ENCODE measurements around the gene SOHLH2. TPM values are rescaled to one million over a fixed set of nuclear protein-coding genes. Genes with fewer than 3 reads are reported as not detected.

The SOHLH2 gene
- total RNA-seq, 2 donors from 2014 or later = 0.22 TPM; not detected in 1

DNA sequence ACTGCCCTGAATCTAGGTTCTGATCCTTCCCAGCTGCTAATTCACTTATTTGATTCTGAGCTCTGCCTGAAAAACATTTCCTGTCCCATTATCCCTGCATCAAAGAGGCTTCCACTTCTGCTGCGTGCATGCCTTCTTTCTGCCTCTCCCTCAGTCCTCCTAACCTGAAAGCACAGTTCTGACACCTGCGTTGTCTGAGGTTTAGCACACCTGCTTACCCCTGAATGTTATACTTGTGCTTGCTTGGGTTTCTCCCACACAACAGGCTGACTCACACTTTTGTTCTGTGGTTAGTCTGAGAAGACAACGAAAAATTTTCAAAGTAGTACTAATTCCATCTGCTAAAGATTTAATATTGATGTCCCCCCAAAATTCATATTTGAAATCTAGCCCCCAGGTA, 3.1 kb upstream of the SOHLH2 start:
- H3K4me1 Mint-ChIP-seq = no peaks in the 10 kb centered on the region
- H3K9me3 Mint-ChIP-seq = peaks cover 6% of the 10 kb centered on the region
- H3K36me3 Mint-ChIP-seq (ENCODE audit: low read depth) = no peaks in the 10 kb centered on the region
- no peak overlapping the region for H3K27ac Mint-ChIP-seq
- no peak for ATAC-seq (replicated peaks)
- H3K4me3 Mint-ChIP-seq = no peak overlapping the region
- H3K27me3 Mint-ChIP-seq = no peaks in the 10 kb centered on the region

DNA sequence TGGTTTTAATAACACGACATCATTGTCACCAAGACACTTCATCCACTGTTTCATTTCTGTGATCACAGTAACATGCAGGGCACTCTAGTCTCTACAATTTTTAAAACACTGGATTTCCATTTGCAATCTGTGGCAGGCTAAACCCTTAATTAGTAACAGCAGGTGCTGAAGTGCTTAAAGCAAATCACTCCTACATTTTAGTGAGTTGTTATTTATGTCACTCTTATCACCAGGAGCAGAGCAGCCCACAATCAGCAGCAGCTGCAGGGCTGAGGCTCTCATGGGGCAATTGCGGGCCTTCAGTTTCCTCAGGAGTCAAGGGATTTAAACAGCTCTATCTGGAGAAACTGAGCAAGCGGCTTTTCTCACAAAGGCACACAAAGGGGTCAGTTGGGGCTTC, 1.6 kb downstream of the SOHLH2 start:
- Mint-ChIP-seq H3K36me3 (ENCODE audit: low read depth) (no peaks in the 10 kb centered on the region), H3K27me3 (peaks cover 6% of the 10 kb centered on the region), H3K4me1 (no peaks in the 10 kb centered on the region), H3K9me3 (peaks cover 5% of the 10 kb centered on the region), H3K27ac (no peak overlapping the region), H3K4me3 (no peak overlapping the region)
- no peak for ATAC-seq (replicated peaks)

DNA sequence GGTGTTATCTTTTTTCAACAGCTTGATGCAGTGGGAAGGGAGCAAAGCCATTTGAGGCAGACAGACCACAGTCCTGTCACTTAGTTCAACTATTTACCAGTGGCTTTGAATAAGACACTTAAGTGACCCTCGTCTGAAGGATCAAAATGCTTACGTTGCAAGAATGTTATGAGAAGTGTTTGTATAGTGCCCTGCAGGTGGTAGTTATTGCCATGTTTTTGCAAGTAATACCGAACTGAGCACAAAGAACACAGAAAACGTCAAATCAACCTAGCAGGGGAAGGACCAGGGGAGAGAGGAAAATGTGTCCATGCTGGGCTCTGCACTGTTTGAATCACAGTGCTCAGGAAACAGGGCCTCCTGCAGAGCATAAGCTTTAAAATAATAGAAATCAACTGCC, 2.8 kb downstream of the SOHLH2 start:
- no peaks in the 10 kb centered on the region for H3K4me1 Mint-ChIP-seq
- H3K9me3 Mint-ChIP-seq = no peaks in the 10 kb centered on the region
- no peak overlapping the region for H3K27ac Mint-ChIP-seq
- H3K36me3 Mint-ChIP-seq (ENCODE audit: low read depth) = no peaks in the 10 kb centered on the region
- ATAC-seq (replicated peaks) = no peak
- H3K27me3 Mint-ChIP-seq = peaks cover 6% of the 10 kb centered on the region
- H3K4me3 Mint-ChIP-seq = no peak overlapping the region

DNA sequence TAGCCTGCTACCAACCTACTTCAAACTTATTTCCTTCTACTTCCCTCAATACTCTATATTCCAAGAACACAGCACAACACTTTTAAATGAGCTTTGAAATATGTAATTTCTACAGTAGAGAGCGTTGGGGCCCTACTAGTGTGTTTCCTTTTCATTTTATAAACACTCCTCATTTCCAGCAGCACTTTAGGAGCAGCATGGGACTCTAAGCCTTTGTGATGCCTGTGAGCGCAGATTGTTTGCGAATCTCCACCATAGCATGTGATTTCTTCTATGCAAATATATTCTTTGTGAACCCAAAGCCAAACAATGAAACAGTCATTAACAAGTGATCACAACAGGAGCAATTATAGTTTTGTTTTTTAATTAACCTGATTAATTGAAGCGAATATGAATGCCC, 3.6 kb downstream of the SOHLH2 start:
- no peak overlapping the region for H3K27ac Mint-ChIP-seq
- H3K4me3 Mint-ChIP-seq = no peak overlapping the region

DNA sequence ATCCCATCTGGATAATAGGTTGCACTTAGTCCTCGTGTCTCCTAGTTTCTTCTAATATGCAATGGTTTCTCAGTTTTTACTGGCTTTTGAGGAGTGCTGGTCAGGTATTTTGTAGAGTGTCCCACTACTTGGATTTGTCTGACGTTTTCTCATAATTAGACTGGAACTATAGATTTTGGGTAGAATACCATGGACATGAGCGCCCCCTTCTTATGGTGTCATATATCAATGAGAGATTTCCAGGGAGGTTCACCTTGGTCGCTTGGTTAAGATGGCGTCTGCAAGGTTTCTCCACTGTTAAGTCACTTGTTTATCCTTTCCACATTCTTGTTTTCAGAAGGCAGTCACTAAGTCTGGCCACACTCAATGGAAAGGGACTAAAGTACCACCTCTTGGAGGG, 6.7 kb downstream of the SOHLH2 start:
- peaks cover 6% of the 10 kb centered on the region for H3K27me3 Mint-ChIP-seq
- H3K4me1 Mint-ChIP-seq = no peaks in the 10 kb centered on the region
- H3K36me3 Mint-ChIP-seq (ENCODE audit: low read depth) = no peaks in the 10 kb centered on the region
- H3K4me3 Mint-ChIP-seq = no peak overlapping the region
- no peak overlapping the region for H3K27ac Mint-ChIP-seq
- no peaks in the 10 kb centered on the region for H3K9me3 Mint-ChIP-seq
- no peak for ATAC-seq (replicated peaks)

More for the DNA sequence above, 3.6 kb downstream of the SOHLH2 start:
- no peaks in the 10 kb centered on the region for H3K36me3 Mint-ChIP-seq (ENCODE audit: low read depth)
- H3K9me3 Mint-ChIP-seq = no peaks in the 10 kb centered on the region
- H3K4me1 Mint-ChIP-seq = no peaks in the 10 kb centered on the region
- no peak for ATAC-seq (replicated peaks)
- H3K27me3 Mint-ChIP-seq = peaks cover 6% of the 10 kb centered on the region

DNA sequence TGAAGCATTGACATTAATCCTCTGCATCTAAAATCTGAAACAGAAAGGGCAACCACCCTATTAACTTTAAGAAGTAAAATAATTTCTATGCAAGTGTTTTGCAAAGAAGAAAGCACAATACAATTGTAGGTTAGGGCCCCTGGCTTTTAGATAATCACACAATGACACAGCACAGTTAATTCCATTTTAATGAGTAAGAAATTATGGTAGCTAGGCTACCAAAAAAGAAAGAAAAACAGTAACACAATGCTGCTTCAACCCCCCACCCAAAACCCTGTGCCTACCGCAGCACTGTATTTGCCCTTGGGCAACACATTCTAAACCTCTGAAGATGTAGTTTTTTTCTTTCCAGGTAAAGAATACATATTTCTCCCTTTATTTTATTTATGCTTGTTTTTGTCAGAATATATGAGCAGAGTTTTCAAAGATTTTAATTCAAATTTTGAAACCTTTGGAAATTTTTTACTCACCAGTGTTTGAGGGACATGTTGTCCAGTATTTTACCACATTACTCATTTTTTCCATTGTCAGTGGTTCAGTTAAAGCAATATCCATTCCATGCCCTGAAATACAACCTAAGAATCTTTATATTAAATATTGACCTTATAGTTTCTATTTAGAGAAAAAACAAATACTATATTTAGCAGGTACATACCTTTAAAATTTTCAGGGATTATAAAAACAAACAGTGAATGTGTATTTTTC, 21.1 kb downstream of the SOHLH2 start:
- no peak for ATAC-seq (replicated peaks)
- H3K27me3 Mint-ChIP-seq = no peaks in the 10 kb centered on the region
- no peaks in the 10 kb centered on the region for H3K36me3 Mint-ChIP-seq (ENCODE audit: low read depth)
- no peak overlapping the region for H3K27ac Mint-ChIP-seq
- H3K4me3 Mint-ChIP-seq = no peak overlapping the region
- H3K4me1 Mint-ChIP-seq = no peaks in the 10 kb centered on the region
- no peaks in the 10 kb centered on the region for H3K9me3 Mint-ChIP-seq

DNA sequence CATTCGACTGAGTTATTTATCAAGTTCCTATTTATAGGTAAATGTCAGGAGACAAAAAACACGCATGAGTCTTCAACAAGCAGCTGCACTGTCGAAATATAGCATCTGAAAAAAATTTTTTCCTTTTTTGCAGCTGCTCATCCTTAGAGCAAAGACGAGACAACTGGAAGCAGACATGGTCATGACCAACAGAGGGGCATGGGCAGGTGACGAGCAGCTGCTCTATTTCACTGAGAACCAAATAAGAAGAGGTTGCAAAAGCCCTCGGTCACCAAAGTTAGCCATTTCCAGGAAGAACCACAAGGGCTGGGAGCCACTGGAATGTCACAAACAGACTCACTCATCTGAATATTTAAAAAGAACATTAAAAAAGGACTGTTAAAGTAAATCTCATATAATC, 22.2 kb downstream of the SOHLH2 start:
- no peaks in the 10 kb centered on the region for H3K36me3 Mint-ChIP-seq (ENCODE audit: low read depth)

DNA sequence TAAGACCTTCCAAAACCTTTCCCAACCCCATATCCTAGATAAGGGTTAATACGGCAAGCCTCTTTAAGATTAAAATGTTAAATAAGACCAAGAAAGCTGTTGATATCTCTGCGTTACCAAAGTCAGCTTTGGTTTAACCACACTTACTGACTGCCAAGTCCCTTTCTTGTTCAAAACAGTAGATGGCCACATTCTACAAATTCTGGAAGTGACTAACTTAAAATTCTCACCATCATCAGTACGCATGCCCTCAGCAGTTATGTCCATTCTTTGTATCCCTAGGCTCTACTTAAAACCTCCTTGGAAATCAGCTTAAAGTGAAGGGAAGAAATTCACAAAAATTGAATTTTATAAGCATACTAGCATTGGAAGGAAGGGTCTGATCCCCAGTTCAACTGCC, 23.6 kb downstream of the SOHLH2 start:
- ATAC-seq (replicated peaks) = no peak
- Mint-ChIP-seq H3K4me3 (no peak overlapping the region), H3K9me3 (no peaks in the 10 kb centered on the region), H3K27ac (no peak overlapping the region), H3K36me3 (ENCODE audit: low read depth) (no peaks in the 10 kb centered on the region), H3K27me3 (no peaks in the 10 kb centered on the region), H3K4me1 (no peaks in the 10 kb centered on the region)

More for the DNA sequence above, 22.2 kb downstream of the SOHLH2 start:
- H3K27ac Mint-ChIP-seq = no peak overlapping the region
- no peaks in the 10 kb centered on the region for H3K4me1 Mint-ChIP-seq
- no peaks in the 10 kb centered on the region for H3K27me3 Mint-ChIP-seq
- no peaks in the 10 kb centered on the region for H3K9me3 Mint-ChIP-seq
- ATAC-seq (replicated peaks) = no peak
- H3K4me3 Mint-ChIP-seq = no peak overlapping the region

DNA sequence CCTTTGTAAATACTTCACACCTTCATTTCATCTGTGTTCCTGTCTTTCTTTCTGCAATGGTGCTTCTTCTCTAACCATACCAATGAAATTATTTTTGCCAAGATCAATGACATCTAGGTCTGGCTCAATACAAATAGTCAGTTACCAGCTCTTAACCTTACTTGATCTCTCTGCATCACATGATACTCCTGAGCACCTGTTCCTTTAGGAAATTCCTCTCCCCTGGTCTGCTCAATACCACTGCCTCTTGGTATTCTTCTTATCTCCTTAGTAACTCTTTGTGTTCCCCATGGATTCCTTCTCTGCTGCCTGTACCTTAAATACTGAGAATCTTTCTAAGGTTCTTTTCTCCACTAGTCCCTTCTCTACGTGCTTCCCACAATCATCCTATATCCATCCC, 25.9 kb downstream of the SOHLH2 start:
- Mint-ChIP-seq H3K9me3 (no peaks in the 10 kb centered on the region), H3K4me1 (no peaks in the 10 kb centered on the region), H3K4me3 (no peak overlapping the region), H3K27ac (no peak overlapping the region), H3K36me3 (ENCODE audit: low read depth) (no peaks in the 10 kb centered on the region), H3K27me3 (no peaks in the 10 kb centered on the region)
- no peak for ATAC-seq (replicated peaks)

DNA sequence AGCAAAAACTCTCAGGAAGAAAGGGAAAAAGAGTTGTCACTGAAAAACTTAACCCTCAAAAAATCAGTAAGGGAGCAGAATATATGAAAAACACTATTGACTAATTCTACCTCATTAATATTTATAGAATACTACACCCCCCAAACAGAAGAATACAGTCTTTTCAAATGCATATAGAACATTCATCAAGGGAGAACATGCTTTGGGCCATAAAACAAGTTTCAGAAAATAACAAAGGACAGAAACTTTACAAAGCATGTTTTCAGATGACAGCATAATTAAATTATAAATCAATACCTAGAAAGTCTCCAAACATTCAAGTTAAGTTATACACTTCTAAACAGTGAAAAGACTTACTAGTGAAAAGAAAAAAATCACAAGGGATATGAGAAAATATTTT, 30.5 kb downstream of the SOHLH2 start:
- ATAC-seq (replicated peaks) = no peak
- Mint-ChIP-seq H3K27me3 (peaks cover 3% of the 10 kb centered on the region), H3K27ac (no peak overlapping the region), H3K36me3 (ENCODE audit: low read depth) (no peaks in the 10 kb centered on the region), H3K4me1 (no peaks in the 10 kb centered on the region), H3K9me3 (peaks cover 4% of the 10 kb centered on the region), H3K4me3 (no peak overlapping the region)

DNA sequence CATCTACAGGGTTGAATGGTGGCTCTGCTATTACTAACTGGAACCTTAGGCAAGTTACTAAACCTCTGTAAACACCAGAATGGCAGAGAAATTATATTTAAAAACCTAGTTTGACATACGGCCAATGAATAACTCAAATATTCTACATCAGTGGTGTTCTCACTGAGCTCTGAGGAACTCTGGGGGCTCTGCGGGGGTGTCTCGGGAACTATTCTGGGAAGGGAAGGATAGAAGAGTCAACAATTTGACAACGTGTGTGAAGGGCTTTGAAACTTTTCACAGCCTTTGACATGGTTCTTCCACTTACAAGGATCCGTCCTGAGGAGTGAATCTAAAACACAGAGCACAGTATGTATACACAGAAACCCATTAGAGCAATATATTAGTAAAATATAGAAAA, 38.7 kb downstream of the SOHLH2 start:
- H3K4me3 Mint-ChIP-seq = no peak overlapping the region
- no peaks in the 10 kb centered on the region for H3K36me3 Mint-ChIP-seq (ENCODE audit: low read depth)
- H3K27me3 Mint-ChIP-seq = peaks cover 3% of the 10 kb centered on the region
- H3K27ac Mint-ChIP-seq = no peak overlapping the region
- no peaks in the 10 kb centered on the region for H3K4me1 Mint-ChIP-seq
- no peaks in the 10 kb centered on the region for H3K9me3 Mint-ChIP-seq
- ATAC-seq (replicated peaks) = no peak

DNA sequence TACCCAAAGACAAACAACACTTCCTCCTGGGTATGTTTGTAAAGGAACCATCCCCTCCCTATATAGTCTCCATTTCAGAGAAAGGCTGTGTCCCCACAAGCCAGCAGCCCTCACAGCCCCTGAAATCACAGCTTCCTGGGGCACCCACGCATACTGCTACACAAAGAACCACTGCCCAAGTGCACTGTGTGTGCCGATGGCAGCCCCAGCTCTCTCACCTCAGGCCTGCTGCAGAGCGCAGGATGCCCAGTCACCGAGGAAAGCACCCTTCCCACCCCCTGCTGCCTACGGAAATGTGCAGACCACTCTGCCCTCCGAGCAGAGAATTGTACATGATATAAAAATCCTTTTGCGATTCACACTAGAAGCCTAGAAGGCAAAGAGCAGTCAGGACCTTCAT, 39.4 kb downstream of the SOHLH2 start:
- no peaks in the 10 kb centered on the region for H3K9me3 Mint-ChIP-seq
- H3K4me1 Mint-ChIP-seq = no peaks in the 10 kb centered on the region
- no peak overlapping the region for H3K4me3 Mint-ChIP-seq
- peaks cover 1% of the 10 kb centered on the region for H3K27me3 Mint-ChIP-seq
- H3K27ac Mint-ChIP-seq = no peak overlapping the region
- no peak for ATAC-seq (replicated peaks)
- no peaks in the 10 kb centered on the region for H3K36me3 Mint-ChIP-seq (ENCODE audit: low read depth)

DNA sequence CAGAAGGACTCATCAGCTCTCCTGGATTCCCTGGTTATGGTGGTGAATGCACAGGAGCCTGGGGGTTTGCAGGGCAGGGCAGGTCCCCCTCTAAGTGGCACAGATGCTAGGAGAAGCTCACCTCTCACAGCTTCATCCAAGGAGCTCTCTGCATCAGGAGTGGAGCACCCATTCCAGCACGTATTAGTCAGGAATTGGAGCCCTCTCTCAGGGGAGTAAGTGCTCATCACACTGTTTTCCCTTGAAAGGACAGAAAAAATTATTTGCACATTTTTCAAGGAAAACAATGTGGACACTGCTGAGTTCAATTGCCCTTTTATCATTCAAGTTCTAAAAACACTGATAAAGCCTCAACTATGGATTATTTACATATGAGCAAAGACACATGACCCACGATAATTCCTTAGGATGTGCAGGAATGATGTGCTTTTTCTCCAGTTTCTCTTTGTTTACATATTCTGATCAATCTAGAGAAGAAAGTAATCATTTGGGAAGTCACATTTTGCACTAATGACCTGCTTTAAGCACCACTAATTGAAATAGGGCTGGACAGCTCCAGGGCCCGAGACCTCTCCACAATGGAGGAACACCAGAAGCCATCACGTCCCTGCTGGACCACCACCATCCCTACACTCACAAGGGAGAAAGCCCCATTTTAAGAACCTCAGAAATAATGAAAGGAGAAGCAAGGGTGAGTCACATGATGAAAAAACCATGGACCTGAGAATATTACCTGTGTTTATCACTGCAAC, 40.6 kb downstream of the SOHLH2 start:
- Mint-ChIP-seq H3K27me3 (peaks cover 4% of the 10 kb centered on the region), H3K4me3 (no peak overlapping the region), H3K27ac (no peak overlapping the region), H3K9me3 (no peaks in the 10 kb centered on the region), H3K36me3 (ENCODE audit: low read depth) (no peaks in the 10 kb centered on the region), H3K4me1 (no peaks in the 10 kb centered on the region)
- ATAC-seq (replicated peaks) = no peak

DNA sequence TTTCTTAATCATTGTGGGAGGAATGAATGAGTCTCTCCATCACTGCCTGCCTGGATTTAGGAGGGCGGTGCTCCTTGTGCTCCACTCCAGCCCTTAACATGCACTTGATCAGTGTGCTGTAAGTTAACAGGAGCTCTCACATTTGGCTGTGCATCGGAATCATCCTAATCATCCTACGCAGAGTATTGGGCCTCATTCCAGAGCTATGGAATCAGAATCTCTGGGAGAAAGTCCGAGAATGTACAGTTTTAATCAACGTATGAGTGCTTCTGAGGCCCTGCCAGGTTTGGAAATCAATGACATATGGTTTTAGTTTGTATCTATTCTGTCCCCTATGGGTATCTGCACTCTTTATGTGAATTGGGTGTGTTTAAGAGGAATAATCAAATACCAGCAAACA, 48.3 kb downstream of the SOHLH2 start:
- Mint-ChIP-seq H3K27me3 (peaks cover 4% of the 10 kb centered on the region), H3K4me3 (no peak overlapping the region), H3K4me1 (no peaks in the 10 kb centered on the region), H3K9me3 (peaks cover 6% of the 10 kb centered on the region), H3K36me3 (ENCODE audit: low read depth) (no peaks in the 10 kb centered on the region), H3K27ac (no peak overlapping the region)
- ATAC-seq (replicated peaks) = no peak

DNA sequence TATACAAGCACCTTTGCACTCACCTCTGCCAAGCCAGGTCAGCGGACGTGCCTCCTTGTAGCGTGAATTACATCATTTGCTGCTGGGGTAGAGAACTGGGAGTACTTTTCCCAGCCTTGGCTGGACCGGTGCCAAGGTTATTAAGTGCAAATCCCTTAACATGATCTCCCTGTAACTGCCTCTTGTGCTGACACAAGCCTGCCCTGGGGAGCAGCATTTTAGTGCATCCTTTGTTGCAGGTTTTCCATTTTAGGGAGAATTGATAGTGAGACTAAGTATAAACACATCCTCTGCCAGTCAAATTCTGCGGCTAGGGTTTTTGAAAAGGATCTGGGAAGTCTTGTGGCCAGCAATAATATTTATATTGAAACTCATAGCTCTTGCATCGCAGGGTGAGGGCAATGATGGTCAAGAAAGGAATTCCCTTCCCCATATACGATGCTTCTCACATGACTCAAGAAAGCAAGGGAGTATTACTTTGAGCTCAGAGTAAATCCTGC, 50.5 kb downstream of the SOHLH2 start:
- H3K27me3 Mint-ChIP-seq = no peaks in the 10 kb centered on the region
- peaks cover 6% of the 10 kb centered on the region for H3K9me3 Mint-ChIP-seq
- no peaks in the 10 kb centered on the region for H3K4me1 Mint-ChIP-seq
- ATAC-seq (replicated peaks) = no peak
- no peaks in the 10 kb centered on the region for H3K36me3 Mint-ChIP-seq (ENCODE audit: low read depth)
- no peak overlapping the region for H3K27ac Mint-ChIP-seq
- H3K4me3 Mint-ChIP-seq = no peak overlapping the region
